LNCaP clone FGC (cell line): ENCODE results near the gene ALAS1.

Source experiments
- DNase-seq: peaks from one replicate; pipeline ENCODE4 v3.0.0-alpha.2; 2011; ENCODE audit warnings: low read depth
- H3K4me3 ChIP-seq: 2 replicates; pipeline ENCODE4 v1.5.1; 2011; ENCODE audit warnings: mild to moderate bottlenecking, low read depth, low read length, control low read depth
- CTCF ChIP-seq: IDR thresholded peaks from 2 replicates; pipeline ENCODE4 v1.5.1; 2012; ENCODE audit warnings: mild to moderate bottlenecking; ENCODE audit not compliant: control insufficient read depth, insufficient read depth; ENCODE audit errors: extremely low read depth

The ALAS1 gene

GRCh38 chr3:52172262-52172757 lies 25.6 kb upstream of the ALAS1 start:
- no peak overlapping the region for H3K4me3 ChIP-seq
- DNase-seq, result no peak
- TF ChIP-seq CTCF, result no peak

GRCh38 chr3:52173101-52173500 lies 24.9 kb upstream of the ALAS1 start:
- no peak for TF ChIP-seq CTCF
- H3K4me3 ChIP-seq, result no peak overlapping the region
- no peak for DNase-seq

- no peak for DNase-seq
- no peak for TF ChIP-seq CTCF
Measured at GRCh38 chr3:52174896-52175295, 23.1 kb upstream of the ALAS1 start.

GRCh38 chr3:52175416-52176179 lies 22.4 kb upstream of the ALAS1 start:
- TF ChIP-seq CTCF, result no peak
- no peak overlapping the region for H3K4me3 ChIP-seq
- no peak for DNase-seq

More at GRCh38 chr3:52174896-52175295, 23.1 kb upstream of the ALAS1 start:
- H3K4me3 ChIP-seq, result no peak overlapping the region

GRCh38 chr3:52176180-52176752 lies 21.7 kb upstream of the ALAS1 start:
- DNase-seq, result no peak
- TF ChIP-seq CTCF, result no peak
- H3K4me3 ChIP-seq, result no peak overlapping the region

GRCh38 chr3:52176951-52177700 lies 20.8 kb upstream of the ALAS1 start:
- H3K4me3 ChIP-seq, result no peak overlapping the region
- DNase-seq, result no peak
- TF ChIP-seq CTCF, result no peak
